ENCODE results near the gene ITGA3.
A peak's percentile ranks its signal among the peaks of the same experiment; 100 is the strongest.

The ITGA3 gene

GRCh38 chr17:50091918-50092285 is 36.0 kb downstream of the ITGA3 start:
- Histone ChIP-seq H3K79me2 (ENCODE audit: insufficient read depth, low read length) (peaks cover 12% of the 10 kb centered on the region; the same call in 1 of the 2 replicates), H3F3A (ENCODE audit: low read depth) (no peaks in the 10 kb centered on the region), H3K9me2 (replicated peaks; ENCODE audit: low read depth, low read length) (no peaks in the 10 kb centered on the region), H3K9ac (ENCODE audit: low read depth, low read length, poor library complexity, severe bottlenecking) (no peak overlapping the region), H3K36me3 (ENCODE audit: insufficient read depth, low read length) (no peaks in the 10 kb centered on the region), H2AFZ (ENCODE audit: low read length) (no peak overlapping the region), H3K27me3 (ENCODE audit: insufficient read depth, low read length, poor library complexity, severe bottlenecking) (no peaks in the 10 kb centered on the region), H3K4me2 (ENCODE audit: low read depth, low read length, poor library complexity, severe bottlenecking) (no peak overlapping the region), H3K4me3 (ENCODE audit: low read length, poor library complexity, severe bottlenecking) (no peak overlapping the region), H4K20me1 (ENCODE audit: insufficient read depth, low read length, poor library complexity, severe bottlenecking) (no peaks in the 10 kb centered on the region), H3K9me3 (ENCODE audit: insufficient read depth, low read depth, low read length) (no peaks in the 10 kb centered on the region), H3K4me1 (ENCODE audit: insufficient read depth, low read length, poor library complexity, severe bottlenecking) (peaks cover 13% of the 10 kb centered on the region)
- TF ChIP-seq EZH2phosphoT487 (IDR thresholded peaks at IDR 0.05; ENCODE audit: borderline replicate concordance) = no peak

- Histone ChIP-seq H2AFZ (ENCODE audit: low read length) (no peak overlapping the region), H3K27me3 (ENCODE audit: insufficient read depth, low read length, poor library complexity, severe bottlenecking) (no peaks in the 10 kb centered on the region), H3K9me3 (ENCODE audit: insufficient read depth, low read depth, low read length) (no peaks in the 10 kb centered on the region), H3K4me3 (ENCODE audit: low read length, poor library complexity, severe bottlenecking) (no peak overlapping the region), H4K20me1 (ENCODE audit: insufficient read depth, low read length, poor library complexity, severe bottlenecking) (no peaks in the 10 kb centered on the region), H3K9me2 (replicated peaks; ENCODE audit: low read depth, low read length) (no peaks in the 10 kb centered on the region), H3F3A (ENCODE audit: low read depth) (no peaks in the 10 kb centered on the region), H3K4me1 (ENCODE audit: insufficient read depth, low read length, poor library complexity, severe bottlenecking) (peaks cover 13% of the 10 kb centered on the region), H3K36me3 (ENCODE audit: insufficient read depth, low read length) (no peaks in the 10 kb centered on the region), H3K79me2 (ENCODE audit: insufficient read depth, low read length) (peaks cover 12% of the 10 kb centered on the region; the same call in 1 of the 2 replicates), H3K4me2 (ENCODE audit: low read depth, low read length, poor library complexity, severe bottlenecking) (no peak overlapping the region), H3K9ac (ENCODE audit: low read depth, low read length, poor library complexity, severe bottlenecking) (no peak overlapping the region)
- TF ChIP-seq CTCF (conservative IDR thresholded peaks at IDR 0.05; ENCODE audit: low read length) (no peak), EZH2phosphoT487 (IDR thresholded peaks at IDR 0.05; ENCODE audit: borderline replicate concordance) (no peak)
These were observed 37.3 kb downstream of the ITGA3 start for GRCh38 chr17:50093246-50093645.

- no peaks in the 10 kb centered on the region for H3F3A ChIP-seq (ENCODE audit: low read depth)
- peak overlapping the region; percentile 99 for H2AFZ ChIP-seq (ENCODE audit: low read length)
- TF ChIP-seq EZH2phosphoT487 (IDR thresholded peaks at IDR 0.05; ENCODE audit: borderline replicate concordance) = no peak
These were observed 37.9 kb downstream of the ITGA3 start for GRCh38 chr17:50093807-50094206.

GRCh38 chr17:50094243-50094752 is 38.4 kb downstream of the ITGA3 start:
- H4K20me1 ChIP-seq (ENCODE audit: insufficient read depth, low read length, poor library complexity, severe bottlenecking) = no peaks in the 10 kb centered on the region
- peaks cover 13% of the 10 kb centered on the region for H3K4me1 ChIP-seq (ENCODE audit: insufficient read depth, low read length, poor library complexity, severe bottlenecking)
- H3K9me3 ChIP-seq (ENCODE audit: insufficient read depth, low read depth, low read length) = no peaks in the 10 kb centered on the region
- peaks cover 12% of the 10 kb centered on the region; the same call in 1 of the 2 replicates for H3K79me2 ChIP-seq (ENCODE audit: insufficient read depth, low read length)
- H3K9ac ChIP-seq (ENCODE audit: low read depth, low read length, poor library complexity, severe bottlenecking) = peak overlapping the region; percentile 61
- peak overlapping the region; percentile 83 for H3K4me3 ChIP-seq (ENCODE audit: low read length, poor library complexity, severe bottlenecking)
- H3K36me3 ChIP-seq (ENCODE audit: insufficient read depth, low read length) = no peaks in the 10 kb centered on the region
- no peaks in the 10 kb centered on the region for H3K9me2 ChIP-seq (replicated peaks; ENCODE audit: low read depth, low read length)
- TF ChIP-seq CTCF (conservative IDR thresholded peaks at IDR 0.05; ENCODE audit: low read length) = peak; percentile 83
- TF ChIP-seq EZH2phosphoT487 (IDR thresholded peaks at IDR 0.05; ENCODE audit: borderline replicate concordance) = no peak
- H2AFZ ChIP-seq (ENCODE audit: low read length) = peak overlapping the region; percentile 99
- H3K4me2 ChIP-seq (ENCODE audit: low read depth, low read length, poor library complexity, severe bottlenecking) = peak overlapping the region; percentile 96
- H3F3A ChIP-seq (ENCODE audit: low read depth) = no peaks in the 10 kb centered on the region
- no peaks in the 10 kb centered on the region for H3K27me3 ChIP-seq (ENCODE audit: insufficient read depth, low read length, poor library complexity, severe bottlenecking)

More at GRCh38 chr17:50093807-50094206, 37.9 kb downstream of the ITGA3 start:
- Histone ChIP-seq H3K27me3 (ENCODE audit: insufficient read depth, low read length, poor library complexity, severe bottlenecking) (no peaks in the 10 kb centered on the region), H3K36me3 (ENCODE audit: insufficient read depth, low read length) (no peaks in the 10 kb centered on the region), H3K4me2 (ENCODE audit: low read depth, low read length, poor library complexity, severe bottlenecking) (peak overlapping the region; percentile 96), H3K9me2 (replicated peaks; ENCODE audit: low read depth, low read length) (no peaks in the 10 kb centered on the region), H3K9me3 (ENCODE audit: insufficient read depth, low read depth, low read length) (no peaks in the 10 kb centered on the region), H3K4me3 (ENCODE audit: low read length, poor library complexity, severe bottlenecking) (no peak overlapping the region), H3K4me1 (ENCODE audit: insufficient read depth, low read length, poor library complexity, severe bottlenecking) (peaks cover 13% of the 10 kb centered on the region), H3K9ac (ENCODE audit: low read depth, low read length, poor library complexity, severe bottlenecking) (peak overlapping the region; percentile 61), H3K79me2 (ENCODE audit: insufficient read depth, low read length) (peaks cover 12% of the 10 kb centered on the region; the same call in 1 of the 2 replicates), H4K20me1 (ENCODE audit: insufficient read depth, low read length, poor library complexity, severe bottlenecking) (no peaks in the 10 kb centered on the region)
